DOHH2 (cell line): ENCODE measurements around the gene CYB5D1.

Experiments used
- H3F3A ChIP-seq: fragments of 200-600 bp; sonication (generic), shearing (Covaris generic); 2 replicates; pipeline ENCODE4 v1.6.0; 2016; ENCODE audit warnings: antibody characterized with exemption, mild to moderate bottlenecking; ENCODE audit not compliant: control insufficient read depth, insufficient read depth
- H3K27ac ChIP-seq: fragments of 200-600 bp; sonication (generic); 2 replicates; pipeline ENCODE4 v1.5.1; 2014; ENCODE audit warnings: low read depth, mild to moderate bottlenecking, low read length, moderate library complexity
- H3K27me3 ChIP-seq: fragments of 200-600 bp; sonication (generic); 2 replicates; pipeline ENCODE4 v1.6.1; 2014; ENCODE audit warnings: mild to moderate bottlenecking, low read length, mixed read lengths; ENCODE audit not compliant: control insufficient read depth
- H3K36me3 ChIP-seq: fragments of 200-600 bp; sonication (generic); 2 replicates; pipeline ENCODE4 v1.6.1; 2014; ENCODE audit warnings: mild to moderate bottlenecking, low read length, moderate library complexity, mixed read lengths; ENCODE audit not compliant: control insufficient read depth
- H3K4me1 ChIP-seq: fragments of 200-600 bp; sonication (generic); 2 replicates; pipeline ENCODE4 v1.6.1; 2014; ENCODE audit warnings: mild to moderate bottlenecking, low read length, mixed read lengths; ENCODE audit not compliant: control insufficient read depth
- H3K4me2 ChIP-seq: fragments of 200-600 bp; sonication (generic); 2 replicates; pipeline ENCODE4 v1.6.0; 2014; ENCODE audit warnings: mild to moderate bottlenecking, low read length, moderate library complexity
- H3K4me3 ChIP-seq: fragments of 200-600 bp; sonication (generic); 2 replicates; pipeline ENCODE4 v1.5.1; 2014; ENCODE audit warnings: mild to moderate bottlenecking, low read length, mixed read lengths
- H3K79me2 ChIP-seq: fragments of 200-600 bp; sonication (generic); 2 replicates; pipeline ENCODE4 v1.6.1; 2014; ENCODE audit warnings: mild to moderate bottlenecking, low read length, mixed read lengths; ENCODE audit not compliant: control insufficient read depth
- H3K9me2 ChIP-seq: fragments of 200-600 bp; sonication (generic); replicated peaks from 2 replicates; pipeline ENCODE4 v1.6.1; 2014; ENCODE audit warnings: mild to moderate bottlenecking, low read length, mixed read lengths; ENCODE audit not compliant: control insufficient read depth
- H3K9me3 ChIP-seq: fragments of 200-600 bp; sonication (generic); 2 replicates; pipeline ENCODE4 v1.6.1; 2014; ENCODE audit warnings: antibody characterized with exemption, low read length, mixed read lengths; ENCODE audit not compliant: control insufficient read depth, insufficient read depth
- H4K20me1 ChIP-seq: fragments of 200-600 bp; sonication (generic); 2 replicates; pipeline ENCODE4 v1.6.0; 2014; ENCODE audit warnings: low read depth, mild to moderate bottlenecking, antibody characterized with exemption, low read length, moderate library complexity; ENCODE audit not compliant: control insufficient read depth, insufficient read depth
- EZH2phosphoT487 ChIP-seq: fragments of 200-600 bp; sonication (generic); IDR thresholded peaks from 2 replicates; pipeline ENCODE4 v1.6.1; 2017; ENCODE audit warnings: borderline replicate concordance, mild to moderate bottlenecking, antibody characterized with exemption, low read length, moderate library complexity, mixed read lengths
- TF ChIP-seq, protein P1 (sequence below): fragments of 200-600 bp; sonication (generic); IDR thresholded peaks from one replicate; pipeline ENCODE4 v1.5.1; 2014; ENCODE audit warnings: antibody characterized with exemption, mild to moderate bottlenecking, low read depth, low read length; ENCODE audit not compliant: poor library complexity, severe bottlenecking

CYB5D1 gene

DNA sequence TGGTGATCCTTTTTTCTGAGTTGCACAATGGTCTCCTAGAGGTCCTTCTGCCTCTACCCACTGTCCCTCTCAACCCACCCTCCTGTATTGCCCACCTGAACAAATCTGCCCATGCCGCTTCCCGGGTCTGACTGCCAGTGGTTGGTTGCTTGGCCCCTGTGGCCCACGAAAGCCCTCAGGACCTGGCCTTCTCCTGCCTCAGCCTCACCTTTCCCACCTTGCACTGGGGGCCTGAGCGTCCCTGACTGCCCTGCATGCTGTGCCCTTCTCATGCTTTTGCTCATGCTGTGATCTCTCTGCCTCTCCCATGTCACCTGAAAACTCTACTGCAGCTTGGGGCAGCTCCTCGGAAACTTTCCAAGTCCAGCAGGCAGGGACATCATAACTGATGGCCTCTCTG is 37.6 kb upstream of the CYB5D1 start:
- Histone ChIP-seq H4K20me1 (no peaks in the 10 kb centered on the region), H3K4me1 (peaks cover 8% of the 10 kb centered on the region; the same call in 1 of the 2 replicates), H3K4me2 (no peak overlapping the region), H3K27ac (no peak overlapping the region), H3K9me2 (no peaks in the 10 kb centered on the region), H3K27me3 (peaks cover 9% of the 10 kb centered on the region; the same call in 1 of the 2 replicates), H3K79me2 (no peaks in the 10 kb centered on the region), H3F3A (no peaks in the 10 kb centered on the region), H3K9me3 (no peaks in the 10 kb centered on the region), H3K36me3 (no peaks in the 10 kb centered on the region), H3K4me3 (no peak overlapping the region)
- TF ChIP-seq EZH2phosphoT487: no peak
- TF ChIP-seq, protein P1, sequence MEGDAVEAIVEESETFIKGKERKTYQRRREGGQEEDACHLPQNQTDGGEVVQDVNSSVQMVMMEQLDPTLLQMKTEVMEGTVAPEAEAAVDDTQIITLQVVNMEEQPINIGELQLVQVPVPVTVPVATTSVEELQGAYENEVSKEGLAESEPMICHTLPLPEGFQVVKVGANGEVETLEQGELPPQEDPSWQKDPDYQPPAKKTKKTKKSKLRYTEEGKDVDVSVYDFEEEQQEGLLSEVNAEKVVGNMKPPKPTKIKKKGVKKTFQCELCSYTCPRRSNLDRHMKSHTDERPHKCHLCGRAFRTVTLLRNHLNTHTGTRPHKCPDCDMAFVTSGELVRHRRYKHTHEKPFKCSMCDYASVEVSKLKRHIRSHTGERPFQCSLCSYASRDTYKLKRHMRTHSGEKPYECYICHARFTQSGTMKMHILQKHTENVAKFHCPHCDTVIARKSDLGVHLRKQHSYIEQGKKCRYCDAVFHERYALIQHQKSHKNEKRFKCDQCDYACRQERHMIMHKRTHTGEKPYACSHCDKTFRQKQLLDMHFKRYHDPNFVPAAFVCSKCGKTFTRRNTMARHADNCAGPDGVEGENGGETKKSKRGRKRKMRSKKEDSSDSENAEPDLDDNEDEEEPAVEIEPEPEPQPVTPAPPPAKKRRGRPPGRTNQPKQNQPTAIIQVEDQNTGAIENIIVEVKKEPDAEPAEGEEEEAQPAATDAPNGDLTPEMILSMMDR: no peak

DNA sequence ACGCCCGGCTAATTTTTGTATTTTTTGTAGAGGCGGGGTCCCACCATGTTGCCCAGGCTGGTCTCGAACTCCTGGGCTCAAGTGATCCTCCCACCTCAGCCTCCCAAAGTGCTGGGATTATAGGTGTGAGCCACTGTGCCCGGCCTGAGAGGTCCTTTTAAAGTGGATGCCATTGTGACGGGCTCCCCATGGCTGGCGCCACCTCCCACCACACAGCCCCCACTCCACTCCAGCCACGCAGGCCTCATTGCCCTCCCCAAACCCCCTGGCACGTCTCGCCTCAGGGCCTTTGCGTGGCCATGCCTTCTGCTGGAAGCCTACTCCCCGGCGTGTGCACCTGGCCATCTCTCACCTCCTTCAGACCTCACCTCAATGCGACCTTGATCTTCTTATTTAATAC is 35.7 kb upstream of the CYB5D1 start:
- H3K36me3 ChIP-seq: no peaks in the 10 kb centered on the region
- H3K27ac ChIP-seq: no peak overlapping the region
- no peak overlapping the region for H3K4me2 ChIP-seq
- no peaks in the 10 kb centered on the region for H4K20me1 ChIP-seq
- H3K4me3 ChIP-seq: no peak overlapping the region
- H3K9me3 ChIP-seq: no peaks in the 10 kb centered on the region
- no peaks in the 10 kb centered on the region for H3K79me2 ChIP-seq
- H3K9me2 ChIP-seq: no peaks in the 10 kb centered on the region
- H3F3A ChIP-seq: 0 out of 2 replicates have a peak, but pooled peaks cover 4% of the 10 kb centered on the region
- peaks cover 10% of the 10 kb centered on the region; the same call in 1 of the 2 replicates for H3K4me1 ChIP-seq
- TF ChIP-seq EZH2phosphoT487: no peak
- TF ChIP-seq, protein P1: no peak
- peaks cover 16% of the 10 kb centered on the region; the same call in 1 of the 2 replicates for H3K27me3 ChIP-seq

DNA sequence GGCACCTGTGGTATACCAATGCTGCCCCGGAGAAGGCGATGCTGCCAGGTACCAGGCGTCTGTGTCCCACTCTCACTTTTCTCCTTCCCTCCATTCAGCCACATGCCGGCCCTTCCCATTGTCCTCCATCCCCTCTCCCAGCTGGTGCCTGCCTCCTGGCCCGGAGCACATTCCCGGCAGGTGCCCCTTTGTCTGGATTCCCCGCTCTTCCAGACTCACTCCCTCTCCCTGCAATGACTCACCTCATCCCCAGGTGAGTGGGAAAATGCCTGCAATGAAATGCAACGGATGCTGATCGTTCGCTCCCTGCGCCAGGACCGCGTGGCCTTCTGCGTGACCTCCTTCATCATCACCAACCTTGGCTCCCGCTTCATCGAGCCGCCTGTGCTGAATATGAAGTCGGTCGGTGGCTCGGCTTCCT is 34.2 kb upstream of the CYB5D1 start:
- peaks cover 10% of the 10 kb centered on the region; the same call in 1 of the 2 replicates for H3K4me1 ChIP-seq
- H3K9me2 ChIP-seq: no peaks in the 10 kb centered on the region
- H3K79me2 ChIP-seq: no peaks in the 10 kb centered on the region
- H3K4me2 ChIP-seq: no peak overlapping the region
- no peaks in the 10 kb centered on the region for H3K9me3 ChIP-seq
- H3K4me3 ChIP-seq: no peak overlapping the region
- H4K20me1 ChIP-seq: no peaks in the 10 kb centered on the region
- no peak overlapping the region for H3K27ac ChIP-seq
- H3K27me3 ChIP-seq: peaks cover 15% of the 10 kb centered on the region; the same call in 1 of the 2 replicates
- TF ChIP-seq, protein P1: no peak
- TF ChIP-seq EZH2phosphoT487: no peak
- H3K36me3 ChIP-seq: no peaks in the 10 kb centered on the region
- 0 out of 2 replicates have a peak, but pooled peaks cover 4% of the 10 kb centered on the region for H3F3A ChIP-seq
